GM18526 (cell line): ENCODE measurements around the gene FAM50B.

ENCODE experiments used
- POLR2A ChIP-seq: IDR thresholded peaks from 3 replicates; pipeline ENCODE4 v1.6.1; 2011; ENCODE audit not compliant: insufficient read length; ENCODE audit errors: extremely low read depth

Gene FAM50B

GRCh38 chr6:3852391-3852790 lies 3.2 kb downstream of the FAM50B start:
- no peak for TF ChIP-seq POLR2A

GRCh38 chr6:3855866-3856265 lies 6.7 kb downstream of the FAM50B start:
- no peak for TF ChIP-seq POLR2A

- no peak for TF ChIP-seq POLR2A
These were observed 7.4 kb downstream of the FAM50B start for GRCh38 chr6:3856576-3856975.

- no peak for TF ChIP-seq POLR2A
These were observed 8.6 kb downstream of the FAM50B start for GRCh38 chr6:3857468-3858456.

GRCh38 chr6:3859878-3860552 lies 10.8 kb downstream of the FAM50B start:
- no peak for TF ChIP-seq POLR2A

GRCh38 chr6:3861424-3861823 lies 12.3 kb downstream of the FAM50B start:
- TF ChIP-seq POLR2A: no peak

- no peak for TF ChIP-seq POLR2A
These were observed 12.9 kb downstream of the FAM50B start for GRCh38 chr6:3862038-3862437.

- TF ChIP-seq POLR2A: no peak
These were observed 16.3 kb downstream of the FAM50B start for GRCh38 chr6:3865463-3865862.

GRCh38 chr6:3867641-3868502 lies 18.7 kb downstream of the FAM50B start:
- TF ChIP-seq POLR2A: no peak

GRCh38 chr6:3868544-3868943 lies 19.4 kb downstream of the FAM50B start:
- TF ChIP-seq POLR2A: no peak

GRCh38 chr6:3869284-3869631 lies 20.1 kb downstream of the FAM50B start:
- no peak for TF ChIP-seq POLR2A

- no peak for TF ChIP-seq POLR2A
These were observed 20.7 kb downstream of the FAM50B start for GRCh38 chr6:3869632-3870527.

GRCh38 chr6:3870528-3870925 lies 21.4 kb downstream of the FAM50B start:
- TF ChIP-seq POLR2A: no peak

- TF ChIP-seq POLR2A: no peak
These were observed 22.3 kb downstream of the FAM50B start for GRCh38 chr6:3871515-3871914.
